OCI-LY7 (cell line): ENCODE results near the gene TAPT1.

Source experiments
- CTCF ChIP-seq: fragments of 200-600 bp; sonication (generic); conservative IDR thresholded peaks from 2 replicates; pipeline ENCODE4 v1.5.1; 2014; ENCODE audit warnings: mild to moderate bottlenecking, antibody characterized with exemption, low read length, moderate library complexity, mixed read lengths
- EZH2phosphoT487 ChIP-seq: fragments of 200-600 bp; sonication (generic); IDR thresholded peaks from 2 replicates; pipeline ENCODE4 v1.6.1; 2018; ENCODE audit warnings: low read depth, borderline replicate concordance, mild to moderate bottlenecking, mixed run types, antibody characterized with exemption, low read length, moderate library complexity, mixed read lengths

- TF ChIP-seq CTCF (no peak), EZH2phosphoT487 (no peak)
These were observed 102.8 kb downstream of the TAPT1 start for GRCh38 chr4:16123356-16124084.
